DOHH2 (cell line): ENCODE results near the gene FAM81B.

Experiments
- H3F3A ChIP-seq: fragments of 200-600 bp; sonication (generic), shearing (Covaris generic); 2 replicates; pipeline ENCODE4 v1.6.0; 2016; ENCODE audit warnings: antibody characterized with exemption, mild to moderate bottlenecking; ENCODE audit not compliant: control insufficient read depth, insufficient read depth
- H3K27ac ChIP-seq: fragments of 200-600 bp; sonication (generic); 2 replicates; pipeline ENCODE4 v1.5.1; 2014; ENCODE audit warnings: low read depth, mild to moderate bottlenecking, low read length, moderate library complexity
- H3K27me3 ChIP-seq: fragments of 200-600 bp; sonication (generic); 2 replicates; pipeline ENCODE4 v1.6.1; 2014; ENCODE audit warnings: mild to moderate bottlenecking, low read length, mixed read lengths; ENCODE audit not compliant: control insufficient read depth
- H3K36me3 ChIP-seq: fragments of 200-600 bp; sonication (generic); 2 replicates; pipeline ENCODE4 v1.6.1; 2014; ENCODE audit warnings: mild to moderate bottlenecking, low read length, moderate library complexity, mixed read lengths; ENCODE audit not compliant: control insufficient read depth
- H3K4me1 ChIP-seq: fragments of 200-600 bp; sonication (generic); 2 replicates; pipeline ENCODE4 v1.6.1; 2014; ENCODE audit warnings: mild to moderate bottlenecking, low read length, mixed read lengths; ENCODE audit not compliant: control insufficient read depth
- H3K4me2 ChIP-seq: fragments of 200-600 bp; sonication (generic); 2 replicates; pipeline ENCODE4 v1.6.0; 2014; ENCODE audit warnings: mild to moderate bottlenecking, low read length, moderate library complexity
- H3K4me3 ChIP-seq: fragments of 200-600 bp; sonication (generic); 2 replicates; pipeline ENCODE4 v1.5.1; 2014; ENCODE audit warnings: mild to moderate bottlenecking, low read length, mixed read lengths
- H3K79me2 ChIP-seq: fragments of 200-600 bp; sonication (generic); 2 replicates; pipeline ENCODE4 v1.6.1; 2014; ENCODE audit warnings: mild to moderate bottlenecking, low read length, mixed read lengths; ENCODE audit not compliant: control insufficient read depth
- H3K9me2 ChIP-seq: fragments of 200-600 bp; sonication (generic); replicated peaks from 2 replicates; pipeline ENCODE4 v1.6.1; 2014; ENCODE audit warnings: mild to moderate bottlenecking, low read length, mixed read lengths; ENCODE audit not compliant: control insufficient read depth
- H3K9me3 ChIP-seq: fragments of 200-600 bp; sonication (generic); 2 replicates; pipeline ENCODE4 v1.6.1; 2014; ENCODE audit warnings: antibody characterized with exemption, low read length, mixed read lengths; ENCODE audit not compliant: control insufficient read depth, insufficient read depth
- H4K20me1 ChIP-seq: fragments of 200-600 bp; sonication (generic); 2 replicates; pipeline ENCODE4 v1.6.0; 2014; ENCODE audit warnings: low read depth, mild to moderate bottlenecking, antibody characterized with exemption, low read length, moderate library complexity; ENCODE audit not compliant: control insufficient read depth, insufficient read depth
- EZH2phosphoT487 ChIP-seq: fragments of 200-600 bp; sonication (generic); IDR thresholded peaks from 2 replicates; pipeline ENCODE4 v1.6.1; 2017; ENCODE audit warnings: borderline replicate concordance, mild to moderate bottlenecking, antibody characterized with exemption, low read length, moderate library complexity, mixed read lengths
- TF ChIP-seq, protein P1 (sequence below): fragments of 200-600 bp; sonication (generic); IDR thresholded peaks from one replicate; pipeline ENCODE4 v1.5.1; 2014; ENCODE audit warnings: antibody characterized with exemption, mild to moderate bottlenecking, low read depth, low read length; ENCODE audit not compliant: poor library complexity, severe bottlenecking

FAM81B gene

DNA sequence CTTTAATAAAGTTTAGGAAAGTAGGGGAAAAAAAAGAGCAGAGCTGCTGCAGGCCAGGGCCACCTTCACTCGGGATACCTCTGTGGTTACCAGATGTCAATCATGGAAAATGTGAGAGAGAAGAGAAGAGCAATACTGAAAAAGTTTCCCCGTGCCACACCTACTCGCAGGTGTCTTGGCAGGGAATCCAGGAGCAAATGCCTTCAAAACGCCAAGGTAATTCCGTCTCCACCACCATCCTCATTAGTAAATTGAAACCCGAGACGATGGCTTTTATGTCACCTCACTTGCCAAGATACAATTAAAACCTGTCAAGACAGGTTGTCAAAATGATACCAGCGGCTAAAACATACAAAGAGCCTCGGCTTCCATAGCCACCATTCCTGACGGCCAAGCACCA, 49.7 kb downstream of the FAM81B start:
- Histone ChIP-seq H3K4me2 (no peak overlapping the region), H3K4me3 (no peak overlapping the region), H3K4me1 (no peaks in the 10 kb centered on the region), H3K79me2 (no peaks in the 10 kb centered on the region), H3K9me2 (no peaks in the 10 kb centered on the region), H4K20me1 (no peaks in the 10 kb centered on the region), H3K27me3 (0 out of 2 replicates have a peak, but pooled peaks cover 3% of the 10 kb centered on the region), H3F3A (no peaks in the 10 kb centered on the region), H3K27ac (no peak overlapping the region), H3K36me3 (no peaks in the 10 kb centered on the region), H3K9me3 (no peaks in the 10 kb centered on the region)
- TF ChIP-seq EZH2phosphoT487 = no peak
- TF ChIP-seq, protein P1, sequence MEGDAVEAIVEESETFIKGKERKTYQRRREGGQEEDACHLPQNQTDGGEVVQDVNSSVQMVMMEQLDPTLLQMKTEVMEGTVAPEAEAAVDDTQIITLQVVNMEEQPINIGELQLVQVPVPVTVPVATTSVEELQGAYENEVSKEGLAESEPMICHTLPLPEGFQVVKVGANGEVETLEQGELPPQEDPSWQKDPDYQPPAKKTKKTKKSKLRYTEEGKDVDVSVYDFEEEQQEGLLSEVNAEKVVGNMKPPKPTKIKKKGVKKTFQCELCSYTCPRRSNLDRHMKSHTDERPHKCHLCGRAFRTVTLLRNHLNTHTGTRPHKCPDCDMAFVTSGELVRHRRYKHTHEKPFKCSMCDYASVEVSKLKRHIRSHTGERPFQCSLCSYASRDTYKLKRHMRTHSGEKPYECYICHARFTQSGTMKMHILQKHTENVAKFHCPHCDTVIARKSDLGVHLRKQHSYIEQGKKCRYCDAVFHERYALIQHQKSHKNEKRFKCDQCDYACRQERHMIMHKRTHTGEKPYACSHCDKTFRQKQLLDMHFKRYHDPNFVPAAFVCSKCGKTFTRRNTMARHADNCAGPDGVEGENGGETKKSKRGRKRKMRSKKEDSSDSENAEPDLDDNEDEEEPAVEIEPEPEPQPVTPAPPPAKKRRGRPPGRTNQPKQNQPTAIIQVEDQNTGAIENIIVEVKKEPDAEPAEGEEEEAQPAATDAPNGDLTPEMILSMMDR = no peak

DNA sequence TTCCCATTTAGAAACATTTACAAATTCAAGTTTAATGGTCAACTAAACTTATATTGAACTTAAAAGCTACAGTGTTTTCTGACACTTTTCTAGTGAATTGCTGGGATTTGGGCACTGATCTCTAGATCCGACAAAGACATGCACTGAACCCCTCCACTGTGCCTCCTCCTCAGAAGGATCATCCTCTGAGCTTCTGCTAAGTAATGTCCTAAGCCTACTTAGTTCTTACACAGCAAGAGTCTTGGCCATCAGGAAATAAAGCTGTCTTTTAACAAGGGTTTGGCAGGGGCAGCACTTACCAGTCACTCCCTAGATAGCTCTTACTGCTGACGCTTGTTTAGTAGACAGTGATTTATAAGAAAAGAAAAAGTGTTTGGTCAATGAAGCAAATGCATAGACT, 50.5 kb downstream of the FAM81B start:
- Histone ChIP-seq H3F3A (no peaks in the 10 kb centered on the region), H3K4me2 (no peak overlapping the region), H3K79me2 (no peaks in the 10 kb centered on the region), H3K4me1 (no peaks in the 10 kb centered on the region), H3K4me3 (no peak overlapping the region), H3K9me3 (no peaks in the 10 kb centered on the region), H3K9me2 (no peaks in the 10 kb centered on the region), H4K20me1 (no peaks in the 10 kb centered on the region), H3K27me3 (0 out of 2 replicates have a peak, but pooled peaks cover 3% of the 10 kb centered on the region), H3K36me3 (no peaks in the 10 kb centered on the region), H3K27ac (no peak overlapping the region)
- TF ChIP-seq, protein P1 = no peak
- TF ChIP-seq EZH2phosphoT487 = no peak

DNA sequence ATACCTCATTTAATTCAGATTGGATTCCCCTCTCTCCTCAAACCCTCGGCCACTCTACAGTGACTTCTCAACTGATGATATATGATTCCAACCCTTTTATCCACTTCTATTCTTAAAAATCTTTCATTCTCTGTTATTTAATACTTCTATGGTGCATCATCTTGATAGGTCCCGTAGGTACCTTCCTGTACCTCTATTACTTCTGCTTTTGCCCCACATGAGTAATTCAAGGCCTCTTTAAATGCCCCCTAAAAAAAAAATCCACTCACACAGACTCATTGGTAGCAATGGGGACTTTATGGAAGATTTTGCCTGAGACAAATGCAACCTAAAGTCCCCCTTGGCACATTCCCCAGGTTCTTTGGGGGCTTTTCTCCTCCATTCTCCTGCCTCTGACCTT, 54.3 kb downstream of the FAM81B start:
- Histone ChIP-seq H3K27ac (no peak overlapping the region), H3K27me3 (no peaks in the 10 kb centered on the region), H3K9me3 (no peaks in the 10 kb centered on the region), H3K4me2 (no peak overlapping the region), H4K20me1 (no peaks in the 10 kb centered on the region), H3K9me2 (no peaks in the 10 kb centered on the region), H3K4me1 (no peaks in the 10 kb centered on the region), H3K4me3 (no peak overlapping the region), H3K36me3 (no peaks in the 10 kb centered on the region), H3F3A (no peaks in the 10 kb centered on the region), H3K79me2 (no peaks in the 10 kb centered on the region)
- no peak for TF ChIP-seq EZH2phosphoT487
- TF ChIP-seq, protein P1 = no peak

DNA sequence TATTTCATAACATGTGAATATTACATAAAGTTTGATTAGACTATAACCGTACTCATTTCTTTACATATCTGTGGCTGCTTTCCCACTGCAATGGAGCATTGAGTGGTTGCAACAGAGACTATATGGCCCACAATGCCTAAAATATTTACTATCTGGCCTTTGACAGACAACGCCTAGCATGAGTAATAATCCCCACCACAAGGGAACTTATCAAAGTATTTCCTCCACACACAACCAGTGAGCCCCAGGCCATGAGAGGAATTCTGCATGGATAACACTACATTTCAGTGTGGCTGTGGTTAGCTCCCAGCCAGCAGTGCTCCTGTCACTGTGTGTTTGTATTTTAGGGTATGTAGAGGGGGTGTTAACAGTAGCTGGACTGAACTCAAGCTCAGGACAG, 54.8 kb downstream of the FAM81B start:
- no peak overlapping the region for H3K4me2 ChIP-seq
- H3K27me3 ChIP-seq = no peaks in the 10 kb centered on the region
- no peaks in the 10 kb centered on the region for H3K36me3 ChIP-seq
- H4K20me1 ChIP-seq = no peaks in the 10 kb centered on the region
- no peak overlapping the region for H3K4me3 ChIP-seq
- no peaks in the 10 kb centered on the region for H3K79me2 ChIP-seq
- H3F3A ChIP-seq = no peaks in the 10 kb centered on the region
- H3K9me3 ChIP-seq = no peaks in the 10 kb centered on the region
- no peak overlapping the region for H3K27ac ChIP-seq
- no peaks in the 10 kb centered on the region for H3K4me1 ChIP-seq
- no peaks in the 10 kb centered on the region for H3K9me2 ChIP-seq
- TF ChIP-seq, protein P1 = no peak
- no peak for TF ChIP-seq EZH2phosphoT487
